GM12865 (cell line): ENCODE data around the gene KCNK18.
A peak's percentile ranks its signal among the peaks of the same experiment; 100 is the strongest.

Source experiments
- DNase-seq: peaks from one replicate; pipeline ENCODE4 v3.0.0; 2010; ENCODE audit warnings: low read depth
- H3K4me3 ChIP-seq: 2 replicates; pipeline ENCODE4 v1.5.1; 2011; ENCODE audit warnings: mild to moderate bottlenecking, low read depth, low read length, control low read depth
- TF ChIP-seq, protein P1 (sequence below): IDR thresholded peaks from 2 replicates; pipeline ENCODE4 v1.5.1; 2011; ENCODE audit warnings: low read length, control low read depth, low read depth, inconsistent platforms; ENCODE audit not compliant: insufficient read depth; ENCODE audit errors: missing control alignments

The KCNK18 gene

DNA sequence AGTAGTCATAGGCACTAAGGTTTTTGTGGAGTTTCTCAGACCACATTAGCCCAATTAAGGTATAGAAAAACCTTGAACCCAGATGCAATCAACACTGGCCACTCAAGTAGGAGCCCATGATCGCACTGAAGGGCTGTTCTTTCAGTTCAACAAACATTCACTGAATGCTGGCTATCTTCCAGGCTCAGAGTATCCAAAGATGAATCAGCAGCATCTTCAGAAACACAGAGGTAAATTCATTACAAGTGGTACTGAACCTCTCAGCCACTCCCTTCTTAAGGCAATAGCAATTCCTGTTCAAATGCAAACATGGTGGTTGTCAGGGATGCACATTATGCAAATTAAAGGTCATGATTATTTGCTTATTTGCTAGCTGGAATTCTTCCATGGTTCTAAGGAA lies 17.1 kb downstream of the KCNK18 start:
- TF ChIP-seq, protein P1, sequence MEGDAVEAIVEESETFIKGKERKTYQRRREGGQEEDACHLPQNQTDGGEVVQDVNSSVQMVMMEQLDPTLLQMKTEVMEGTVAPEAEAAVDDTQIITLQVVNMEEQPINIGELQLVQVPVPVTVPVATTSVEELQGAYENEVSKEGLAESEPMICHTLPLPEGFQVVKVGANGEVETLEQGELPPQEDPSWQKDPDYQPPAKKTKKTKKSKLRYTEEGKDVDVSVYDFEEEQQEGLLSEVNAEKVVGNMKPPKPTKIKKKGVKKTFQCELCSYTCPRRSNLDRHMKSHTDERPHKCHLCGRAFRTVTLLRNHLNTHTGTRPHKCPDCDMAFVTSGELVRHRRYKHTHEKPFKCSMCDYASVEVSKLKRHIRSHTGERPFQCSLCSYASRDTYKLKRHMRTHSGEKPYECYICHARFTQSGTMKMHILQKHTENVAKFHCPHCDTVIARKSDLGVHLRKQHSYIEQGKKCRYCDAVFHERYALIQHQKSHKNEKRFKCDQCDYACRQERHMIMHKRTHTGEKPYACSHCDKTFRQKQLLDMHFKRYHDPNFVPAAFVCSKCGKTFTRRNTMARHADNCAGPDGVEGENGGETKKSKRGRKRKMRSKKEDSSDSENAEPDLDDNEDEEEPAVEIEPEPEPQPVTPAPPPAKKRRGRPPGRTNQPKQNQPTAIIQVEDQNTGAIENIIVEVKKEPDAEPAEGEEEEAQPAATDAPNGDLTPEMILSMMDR, result no peak
- DNase-seq, result no peak
- H3K4me3 ChIP-seq, result no peak overlapping the region

DNA sequence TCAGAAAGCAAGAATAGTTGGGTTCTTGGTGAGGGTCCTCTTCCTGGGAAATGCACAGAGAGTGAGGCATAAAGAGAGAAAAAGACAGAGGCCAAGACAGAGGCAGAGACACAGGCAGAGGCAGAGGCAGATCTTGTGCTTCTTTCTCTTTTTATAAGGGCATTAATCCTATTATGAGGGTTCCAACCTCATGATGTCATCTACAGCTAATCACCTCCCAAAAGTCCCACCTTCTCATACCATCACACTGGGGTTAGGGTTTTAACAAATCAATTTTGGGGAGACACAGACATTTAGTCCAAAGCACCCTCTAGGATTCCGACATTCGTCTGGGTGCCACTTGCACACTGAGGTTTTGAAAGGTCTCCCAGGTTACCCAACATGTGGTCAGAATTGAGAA lies 17.8 kb downstream of the KCNK18 start:
- DNase-seq, result no peak
- TF ChIP-seq, protein P1, result no peak
- H3K4me3 ChIP-seq, result no peak overlapping the region

GRCh38 chr10:117216028-117216427 lies 18.7 kb downstream of the KCNK18 start:
- no peak overlapping the region for H3K4me3 ChIP-seq
- no peak for DNase-seq
- TF ChIP-seq, protein P1, result no peak

DNA sequence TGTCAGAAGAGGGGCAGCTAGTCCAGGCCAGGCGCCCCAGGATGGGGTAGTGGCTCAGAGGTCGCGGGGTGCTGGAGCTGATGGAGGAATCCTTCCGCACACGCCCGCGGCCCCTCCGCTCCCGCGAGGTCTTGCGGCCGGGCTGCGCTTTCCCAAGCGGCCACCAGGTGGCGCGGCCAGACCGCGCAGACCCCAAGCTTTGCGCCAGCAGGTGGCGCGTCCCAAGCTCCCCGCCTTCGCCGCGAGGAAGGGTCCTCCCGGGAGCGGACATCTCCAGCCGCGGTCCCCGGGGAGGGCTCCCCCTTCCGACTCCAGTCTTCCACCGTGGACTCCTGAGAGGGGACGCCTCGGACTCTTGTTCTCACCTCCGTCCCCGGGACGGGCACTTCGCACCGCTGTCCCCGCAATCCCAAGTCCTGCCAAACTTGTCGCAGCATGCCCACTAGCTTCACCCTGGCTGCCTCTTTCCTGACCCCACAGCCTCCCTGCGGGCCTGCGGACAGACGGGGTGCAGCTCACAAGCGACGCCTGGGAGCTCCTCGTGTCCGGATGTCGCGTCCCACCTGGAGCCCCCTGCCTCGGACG lies 19.4 kb downstream of the KCNK18 start:
- peak overlapping the region; percentile 68 for H3K4me3 ChIP-seq
- peak; percentile 84 for DNase-seq
- TF ChIP-seq, protein P1, result peak; percentile 100

DNA sequence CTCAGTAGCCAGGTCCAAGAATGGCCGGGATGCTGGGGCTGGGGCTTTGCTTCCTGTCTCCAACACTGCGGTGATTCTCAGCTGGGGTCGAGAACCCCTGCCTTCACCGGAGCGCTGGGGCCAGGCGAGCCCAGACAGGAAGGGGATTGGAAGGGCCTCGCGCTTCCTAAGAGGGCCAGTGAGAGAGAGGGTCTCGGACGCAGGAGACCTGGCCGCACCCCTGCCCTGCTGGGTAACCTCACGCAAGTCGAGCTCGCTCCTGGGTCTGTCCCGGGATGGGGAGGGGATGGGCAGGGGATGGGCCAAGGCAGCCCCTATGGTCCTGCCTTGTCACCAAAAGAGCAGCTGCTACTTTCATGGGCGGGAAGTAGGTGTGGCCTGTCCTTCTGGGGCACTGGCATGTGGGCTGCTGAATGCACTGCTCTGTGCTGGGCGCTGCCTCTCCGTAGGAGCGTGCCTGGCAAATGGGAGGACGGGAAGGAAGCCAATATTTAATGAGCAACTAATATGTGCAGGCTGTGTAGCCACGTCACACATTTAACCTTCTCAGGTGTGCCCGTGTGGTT lies 20.0 kb downstream of the KCNK18 start:
- peak; percentile 34 for DNase-seq
- H3K4me3 ChIP-seq, result peak overlapping the region; percentile 68
- TF ChIP-seq, protein P1, result no peak

- no peak overlapping the region for H3K4me3 ChIP-seq
- TF ChIP-seq, protein P1, result no peak
- DNase-seq, result no peak
Observed at GRCh38 chr10:117218654-117219053, 21.4 kb downstream of the KCNK18 start.
